Epithelial cell of esophagus (primary cell): ENCODE data around the gene IFNLR1.

Experiments used
- DNase-seq: peaks from one replicate; pipeline ENCODE4 v3.0.0; 2010; ENCODE audit warnings: low read depth
- H3K4me3 ChIP-seq: 2 replicates; pipeline ENCODE4 v1.5.1; 2011; ENCODE audit warnings: mild to moderate bottlenecking, low read length, control low read depth
- CTCF ChIP-seq: IDR thresholded peaks from 2 replicates; pipeline ENCODE4 v1.5.1; 2011; ENCODE audit warnings: low read depth, mild to moderate bottlenecking, low read length, control low read depth, inconsistent platforms; ENCODE audit not compliant: insufficient read depth; ENCODE audit errors: missing control alignments

IFNLR1 gene

GRCh38 chr1:24169286-24169685 is 17.8 kb downstream of the IFNLR1 start:
- TF ChIP-seq CTCF, result no peak
- no peak for DNase-seq
- no peak overlapping the region for H3K4me3 ChIP-seq

- H3K4me3 ChIP-seq, result no peak overlapping the region
- DNase-seq, result no peak
- TF ChIP-seq CTCF, result no peak
These were observed 18.8 kb downstream of the IFNLR1 start for GRCh38 chr1:24168245-24168644.

- no peak for DNase-seq
- no peak overlapping the region for H3K4me3 ChIP-seq
- TF ChIP-seq CTCF, result no peak
These were observed 20.1 kb downstream of the IFNLR1 start for GRCh38 chr1:24167008-24167407.

GRCh38 chr1:24165500-24165899 is 21.6 kb downstream of the IFNLR1 start:
- DNase-seq, result no peak
- no peak overlapping the region for H3K4me3 ChIP-seq
- TF ChIP-seq CTCF, result no peak

GRCh38 chr1:24164004-24164403 is 23.1 kb downstream of the IFNLR1 start:
- no peak overlapping the region for H3K4me3 ChIP-seq
- no peak for TF ChIP-seq CTCF
- DNase-seq, result no peak

- no peak for DNase-seq
- H3K4me3 ChIP-seq, result no peak overlapping the region
- no peak for TF ChIP-seq CTCF
These were observed 24.9 kb downstream of the IFNLR1 start for GRCh38 chr1:24162201-24162600.

- TF ChIP-seq CTCF, result no peak
These were observed 25.8 kb downstream of the IFNLR1 start for GRCh38 chr1:24161270-24161669.

More at GRCh38 chr1:24161270-24161669, 25.8 kb downstream of the IFNLR1 start:
- peak; percentile 69 for DNase-seq
- no peak overlapping the region for H3K4me3 ChIP-seq
